ENCODE measurements around the gene ADI1. TPM values are rescaled to one million over a fixed set of nuclear protein-coding genes. Genes with fewer than 3 reads are reported as not detected.

ADI1 gene
- total and polyA plus RNA-seq, 5 donors from 2014 or later, result 21.2 to 52.4 (median 48.9) TPM

DNA sequence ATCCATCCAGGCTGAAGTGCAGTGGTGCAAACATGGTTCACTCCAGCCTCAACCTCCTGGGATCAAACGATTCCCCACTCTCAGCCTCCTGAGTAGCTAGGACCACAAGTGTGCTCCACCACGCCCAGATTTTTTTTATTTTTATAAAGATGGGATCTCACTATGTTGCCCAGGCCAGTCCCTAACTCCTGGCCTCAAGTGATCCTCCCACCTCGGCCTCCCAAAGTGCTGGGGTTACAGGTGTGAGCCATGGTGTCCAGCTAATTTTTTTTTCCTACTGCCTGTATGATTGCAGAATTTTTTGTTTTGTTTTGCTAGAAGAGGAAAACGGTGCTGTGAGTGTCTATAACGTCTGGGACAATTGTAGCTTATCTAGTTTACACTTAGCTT is 38.3 kb downstream of the ADI1 start:
- no peaks in the 10 kb centered on the region for H3K4me1 ChIP-seq (ENCODE audit: control insufficient read depth, insufficient read depth, low read length, poor library complexity, severe bottlenecking)
- no peaks in the 10 kb centered on the region for H3K9me3 ChIP-seq (ENCODE audit: control insufficient read depth in 2 of 2, low read length in 2 of 2)
- no peaks in the 10 kb centered on the region for H3K27me3 ChIP-seq (ENCODE audit: control insufficient read depth, insufficient read depth, low read length)
- H3K27ac ChIP-seq (ENCODE audit: insufficient read depth, low read length, poor library complexity, severe bottlenecking), result no peak overlapping the region
- DNase-seq (no peak), ATAC-seq (ENCODE audit: low read depth in 2 of 2) (no peak)
- no peaks in the 10 kb centered on the region for H3K9me3 Mint-ChIP-seq
- H3K36me3 ChIP-seq (ENCODE audit: control insufficient read depth, insufficient read depth, low read length), result peaks cover 29% of the 10 kb centered on the region
- H3K4me3 Mint-ChIP-seq, result no peak overlapping the region
- H3K27ac Mint-ChIP-seq, result peak overlapping the region; percentile 25 to 49 (median 32)
- H3K27me3 Mint-ChIP-seq, result no peaks in the 10 kb centered on the region
- no peak overlapping the region for H3K4me3 ChIP-seq (ENCODE audit: low read depth, low read length)
- H3K36me3 Mint-ChIP-seq, result peaks cover 33% of the 10 kb centered on the region
- peaks cover 0 to 5% (median 2%) of the 10 kb centered on the region in 4 donors for H3K4me1 Mint-ChIP-seq

DNA sequence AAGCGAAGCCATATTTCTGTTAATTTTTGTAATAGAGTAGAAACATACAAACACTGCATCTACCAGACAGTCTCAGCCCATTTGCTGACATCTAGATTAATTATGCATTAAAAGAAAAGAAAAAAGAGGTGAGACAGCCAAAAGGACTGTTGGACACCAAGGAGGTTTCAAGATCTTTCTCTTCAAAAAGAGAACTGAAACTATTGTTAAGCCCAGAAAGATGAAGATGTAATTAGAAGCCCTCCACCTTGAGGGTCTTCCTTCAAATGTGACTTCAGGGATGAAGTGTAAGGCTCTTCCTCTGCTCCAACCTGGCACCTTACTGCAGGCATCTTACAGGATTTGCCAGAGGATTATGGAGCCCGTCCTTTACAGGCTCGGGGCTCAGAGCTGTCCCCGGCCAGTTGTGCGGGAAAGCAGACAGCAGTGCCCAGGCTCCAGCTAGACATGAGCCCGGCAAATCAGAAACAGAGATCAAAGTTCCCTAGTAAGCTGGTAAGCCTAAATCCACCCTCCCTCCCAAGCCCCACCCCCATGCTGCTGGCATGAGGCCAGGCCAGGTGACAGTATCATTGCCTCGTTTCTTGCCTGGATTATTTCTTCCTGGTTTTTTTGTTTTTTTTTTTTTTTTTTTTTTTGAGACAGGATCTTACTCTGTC is 38.9 kb downstream of the ADI1 start:
- Histone ChIP-seq H3K4me1 (ENCODE audit: control insufficient read depth, insufficient read depth, low read length, poor library complexity, severe bottlenecking) (no peaks in the 10 kb centered on the region), H3K9me3 (ENCODE audit: control insufficient read depth in 2 of 2, low read length in 2 of 2) (no peaks in the 10 kb centered on the region), H3K4me3 (ENCODE audit: low read depth, low read length) (no peak overlapping the region), H3K27ac (ENCODE audit: insufficient read depth, low read length, poor library complexity, severe bottlenecking) (peak overlapping the region; percentile 23), H3K27me3 (ENCODE audit: control insufficient read depth, insufficient read depth, low read length) (no peaks in the 10 kb centered on the region), H3K36me3 (ENCODE audit: control insufficient read depth, insufficient read depth, low read length) (peaks cover 35% of the 10 kb centered on the region)
- Mint-ChIP-seq H3K9me3 (no peaks in the 10 kb centered on the region), H3K36me3 (peaks cover 28% of the 10 kb centered on the region), H3K27ac (peak overlapping the region in 2 of 3 donors; percentile 16 to 49), H3K4me1 (peaks cover 0 to 5% (median 2%) of the 10 kb centered on the region in 4 donors), H3K4me3 (no peak overlapping the region), H3K27me3 (no peaks in the 10 kb centered on the region)
- no peak for DNase-seq
- ATAC-seq (ENCODE audit: low read depth in 2 of 2), result no peak

DNA sequence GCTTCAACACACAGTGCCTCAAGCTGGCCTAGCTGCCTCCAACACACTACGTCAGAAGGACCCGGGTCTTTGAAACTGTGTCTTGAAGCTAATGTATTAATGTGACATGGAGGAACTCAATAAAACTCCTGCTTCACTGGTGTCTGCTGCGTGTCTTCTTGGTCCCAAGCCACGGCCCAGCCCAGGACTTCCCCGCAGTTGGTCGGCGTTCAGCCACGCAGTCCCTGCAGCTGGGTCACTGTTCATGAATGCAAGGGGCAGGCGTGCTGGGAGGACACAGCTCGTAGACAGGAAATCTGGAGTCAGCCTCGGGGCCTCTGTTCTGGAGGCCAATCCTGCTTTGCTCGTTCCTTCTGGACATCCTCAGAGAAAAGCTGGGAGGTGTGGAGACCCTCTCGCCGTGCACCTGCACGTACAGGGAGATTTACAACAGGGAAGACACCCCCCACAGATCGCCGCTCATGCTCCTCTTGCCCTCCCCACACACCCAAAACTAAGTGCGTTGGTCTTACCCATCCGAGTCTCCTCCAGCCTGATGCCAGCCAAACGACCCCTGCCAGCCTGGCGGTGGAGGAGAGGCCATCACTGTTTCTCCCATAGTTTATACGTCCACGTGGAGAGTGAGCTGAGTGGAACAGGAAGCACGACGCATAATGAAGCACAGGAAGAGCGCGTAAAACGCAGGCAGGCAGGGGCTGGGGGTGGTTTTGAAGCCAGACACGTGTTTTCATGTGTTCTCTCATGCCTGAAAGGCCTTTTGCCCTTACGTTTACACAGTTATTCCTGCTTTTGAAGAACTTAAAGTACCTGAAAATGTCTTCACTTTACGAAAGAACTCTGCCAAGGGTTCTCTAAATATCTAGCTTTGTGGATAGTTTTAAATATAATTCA is 39.7 kb downstream of the ADI1 start:
- no peak overlapping the region for H3K4me3 Mint-ChIP-seq
- DNase-seq (no peak), ATAC-seq (ENCODE audit: low read depth in 2 of 2) (no peak)
- no peaks in the 10 kb centered on the region for H3K27me3 ChIP-seq (ENCODE audit: control insufficient read depth, insufficient read depth, low read length)
- no peaks in the 10 kb centered on the region for H3K27me3 Mint-ChIP-seq
- H3K27ac Mint-ChIP-seq, result peak overlapping the region in 2 of 3 donors; percentile 16 to 81
- H3K9me3 ChIP-seq (ENCODE audit: control insufficient read depth in 2 of 2, low read length in 2 of 2), result no peaks in the 10 kb centered on the region
- H3K4me1 Mint-ChIP-seq, result peaks cover 0 to 5% (median 2%) of the 10 kb centered on the region in 4 donors
- H3K27ac ChIP-seq (ENCODE audit: insufficient read depth, low read length, poor library complexity, severe bottlenecking), result peak overlapping the region; percentile 23
- H3K36me3 ChIP-seq (ENCODE audit: control insufficient read depth, insufficient read depth, low read length), result peaks cover 42% of the 10 kb centered on the region
- H3K9me3 Mint-ChIP-seq, result no peaks in the 10 kb centered on the region
- H3K4me1 ChIP-seq (ENCODE audit: control insufficient read depth, insufficient read depth, low read length, poor library complexity, severe bottlenecking), result no peaks in the 10 kb centered on the region
- no peak overlapping the region for H3K4me3 ChIP-seq (ENCODE audit: low read depth, low read length)
- H3K36me3 Mint-ChIP-seq, result peaks cover 25% of the 10 kb centered on the region

DNA sequence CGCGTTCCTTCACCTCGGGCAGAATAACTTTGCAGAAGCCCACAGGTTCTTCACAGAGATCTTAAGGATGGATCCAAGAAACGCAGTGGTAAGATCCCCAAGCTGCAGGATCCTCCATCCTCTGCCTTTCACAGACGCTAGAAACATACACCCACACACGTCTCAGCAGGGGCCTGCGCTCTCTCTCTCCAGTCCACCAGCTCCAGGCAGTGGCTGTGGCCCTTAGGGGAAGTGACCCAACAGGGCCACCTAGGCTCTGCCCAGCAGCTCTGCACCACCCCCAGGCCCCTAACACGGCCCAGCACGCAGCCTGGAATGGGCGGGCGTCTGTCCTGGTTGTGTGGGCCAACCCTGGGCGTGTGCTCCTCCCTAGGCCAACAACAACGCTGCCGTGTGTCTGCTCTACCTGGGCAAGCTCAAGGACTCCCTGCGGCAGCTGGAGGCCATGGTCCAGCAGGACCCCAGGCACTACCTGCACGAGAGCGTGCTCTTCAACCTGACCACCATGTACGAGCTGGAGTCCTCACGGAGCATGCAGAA is 40.4 kb downstream of the ADI1 start:
- Mint-ChIP-seq H3K27ac (no peak overlapping the region), H3K27me3 (no peaks in the 10 kb centered on the region), H3K36me3 (peaks cover 27% of the 10 kb centered on the region), H3K4me1 (peaks cover 0 to 5% (median 2%) of the 10 kb centered on the region in 4 donors), H3K4me3 (no peak overlapping the region), H3K9me3 (no peaks in the 10 kb centered on the region)
- Histone ChIP-seq H3K27ac (ENCODE audit: insufficient read depth, low read length, poor library complexity, severe bottlenecking) (no peak overlapping the region), H3K4me3 (ENCODE audit: low read depth, low read length) (no peak overlapping the region), H3K27me3 (ENCODE audit: control insufficient read depth, insufficient read depth, low read length) (no peaks in the 10 kb centered on the region), H3K36me3 (ENCODE audit: control insufficient read depth, insufficient read depth, low read length) (peaks cover 44% of the 10 kb centered on the region), H3K4me1 (ENCODE audit: control insufficient read depth, insufficient read depth, low read length, poor library complexity, severe bottlenecking) (no peaks in the 10 kb centered on the region), H3K9me3 (ENCODE audit: control insufficient read depth in 2 of 2, low read length in 2 of 2) (no peaks in the 10 kb centered on the region)
- DNase-seq, result no peak
- no peak for ATAC-seq (ENCODE audit: low read depth in 2 of 2)

DNA sequence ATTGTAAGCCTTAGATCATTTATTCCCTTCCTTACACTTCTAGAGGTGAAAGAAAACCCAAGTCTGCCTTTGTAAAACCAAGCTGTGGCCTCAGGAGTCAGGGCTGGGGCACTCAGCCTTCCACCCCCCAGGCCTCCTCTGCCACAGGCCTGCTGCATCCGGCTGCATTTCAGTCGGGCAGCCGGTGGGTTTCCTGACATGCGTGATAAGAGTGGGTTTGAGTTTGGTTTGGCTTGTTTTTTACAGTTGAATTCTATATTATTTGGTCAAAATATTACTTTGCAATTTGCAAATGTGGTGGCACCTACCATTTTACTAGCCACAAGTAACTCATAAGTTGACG is 42.4 kb downstream of the ADI1 start:
- H3K27ac ChIP-seq (ENCODE audit: insufficient read depth, low read length, poor library complexity, severe bottlenecking), result no peak overlapping the region
- H3K9me3 ChIP-seq (ENCODE audit: control insufficient read depth in 2 of 2, low read length in 2 of 2), result no peaks in the 10 kb centered on the region
- Mint-ChIP-seq H3K36me3 (peaks cover 37% of the 10 kb centered on the region), H3K4me1 (peaks cover 0 to 6% (median 4%) of the 10 kb centered on the region in 4 donors), H3K27me3 (no peaks in the 10 kb centered on the region), H3K9me3 (no peaks in the 10 kb centered on the region), H3K27ac (no peak overlapping the region), H3K4me3 (no peak overlapping the region)
- no peaks in the 10 kb centered on the region for H3K4me1 ChIP-seq (ENCODE audit: control insufficient read depth, insufficient read depth, low read length, poor library complexity, severe bottlenecking)
- ATAC-seq (ENCODE audit: low read depth in 2 of 2) (no peak), DNase-seq (no peak)
- no peak overlapping the region for H3K4me3 ChIP-seq (ENCODE audit: low read depth, low read length)
- H3K27me3 ChIP-seq (ENCODE audit: control insufficient read depth, insufficient read depth, low read length), result no peaks in the 10 kb centered on the region
- peaks cover 55% of the 10 kb centered on the region for H3K36me3 ChIP-seq (ENCODE audit: control insufficient read depth, insufficient read depth, low read length)

DNA sequence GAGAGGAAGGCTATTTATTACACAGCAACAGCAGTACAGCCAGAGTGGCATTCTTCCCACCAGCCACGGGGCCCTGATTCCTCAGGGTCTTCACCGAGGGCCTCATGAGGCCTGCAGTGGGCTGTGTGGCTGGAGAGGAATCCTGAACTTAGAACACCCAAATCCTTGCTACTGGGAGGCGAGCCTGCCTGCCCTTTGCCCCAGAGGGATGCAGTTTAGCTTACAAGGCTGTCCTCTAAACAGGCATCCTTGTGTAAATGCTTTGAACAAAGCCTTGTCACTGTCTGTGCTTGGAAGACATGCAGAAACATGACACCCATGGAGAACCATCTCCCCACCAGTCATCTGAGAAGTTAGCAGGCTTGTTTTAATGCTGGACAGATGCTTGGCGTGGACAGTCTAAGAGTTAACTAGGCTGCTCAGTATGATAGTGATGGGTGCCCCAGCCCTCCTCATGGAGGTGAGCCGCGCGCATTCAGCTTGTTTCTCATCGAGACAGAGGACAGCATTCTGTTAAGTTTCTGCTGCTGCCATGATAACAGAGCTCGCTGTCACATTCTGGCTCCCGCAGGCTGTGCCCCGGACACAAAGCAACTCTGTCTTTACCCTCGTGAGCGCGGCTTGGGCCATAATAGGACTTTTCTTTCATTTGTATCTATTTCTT is 42.9 kb downstream of the ADI1 start:
- H3K36me3 ChIP-seq (ENCODE audit: control insufficient read depth, insufficient read depth, low read length), result peaks cover 60% of the 10 kb centered on the region
- no peaks in the 10 kb centered on the region for H3K9me3 Mint-ChIP-seq
- no peak overlapping the region for H3K27ac Mint-ChIP-seq

DNA sequence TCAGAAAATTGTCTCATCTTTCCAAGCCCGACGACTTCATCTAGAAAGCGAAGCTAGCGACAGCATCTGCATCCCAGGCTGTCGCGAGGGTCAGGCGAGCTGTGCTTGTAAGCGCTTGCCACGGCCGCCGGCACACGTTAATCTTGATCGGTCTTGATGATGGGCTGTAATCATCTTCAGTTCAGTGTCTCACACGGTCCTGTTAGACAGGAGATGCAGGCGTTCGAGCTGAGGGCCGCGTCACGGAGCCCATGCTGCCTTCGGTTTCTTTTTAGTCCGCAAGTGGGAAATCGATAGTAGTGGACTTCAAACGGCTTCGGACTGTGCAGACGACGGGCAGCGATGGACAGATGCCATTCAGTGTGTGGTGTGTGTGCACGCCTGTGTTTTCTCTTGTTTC is 43.6 kb downstream of the ADI1 start:
- Histone ChIP-seq H3K4me3 (ENCODE audit: low read depth, low read length) (no peak overlapping the region), H3K4me1 (ENCODE audit: control insufficient read depth, insufficient read depth, low read length, poor library complexity, severe bottlenecking) (no peaks in the 10 kb centered on the region), H3K36me3 (ENCODE audit: control insufficient read depth, insufficient read depth, low read length) (peaks cover 66% of the 10 kb centered on the region), H3K9me3 (ENCODE audit: control insufficient read depth in 2 of 2, low read length in 2 of 2) (no peaks in the 10 kb centered on the region), H3K27me3 (ENCODE audit: control insufficient read depth, insufficient read depth, low read length) (no peaks in the 10 kb centered on the region), H3K27ac (ENCODE audit: insufficient read depth, low read length, poor library complexity, severe bottlenecking) (no peak overlapping the region)
- DNase-seq (no peak), ATAC-seq (ENCODE audit: low read depth in 2 of 2) (no peak)
- H3K27ac Mint-ChIP-seq, result no peak overlapping the region
- H3K4me3 Mint-ChIP-seq, result no peak overlapping the region
- peaks cover 0 to 6% (median 4%) of the 10 kb centered on the region in 4 donors for H3K4me1 Mint-ChIP-seq
- peaks cover 43% of the 10 kb centered on the region for H3K36me3 Mint-ChIP-seq
- H3K9me3 Mint-ChIP-seq, result no peaks in the 10 kb centered on the region
- no peaks in the 10 kb centered on the region for H3K27me3 Mint-ChIP-seq

More for the DNA sequence above, 42.9 kb downstream of the ADI1 start:
- H3K4me1 ChIP-seq (ENCODE audit: control insufficient read depth, insufficient read depth, low read length, poor library complexity, severe bottlenecking), result no peaks in the 10 kb centered on the region
- H3K36me3 Mint-ChIP-seq, result peaks cover 41% of the 10 kb centered on the region
- no peaks in the 10 kb centered on the region for H3K27me3 Mint-ChIP-seq
- no peak overlapping the region for H3K27ac ChIP-seq (ENCODE audit: insufficient read depth, low read length, poor library complexity, severe bottlenecking)
- no peaks in the 10 kb centered on the region for H3K27me3 ChIP-seq (ENCODE audit: control insufficient read depth, insufficient read depth, low read length)
- no peaks in the 10 kb centered on the region for H3K9me3 ChIP-seq (ENCODE audit: control insufficient read depth in 2 of 2, low read length in 2 of 2)
- no peak overlapping the region for H3K4me3 ChIP-seq (ENCODE audit: low read depth, low read length)
- H3K4me3 Mint-ChIP-seq, result no peak overlapping the region
- H3K4me1 Mint-ChIP-seq, result peaks cover 0 to 6% (median 4%) of the 10 kb centered on the region in 4 donors
- no peak for ATAC-seq (ENCODE audit: low read depth in 2 of 2)
- no peak for DNase-seq
